Daoy (cell line): ENCODE results near the gene ZBTB44. TPM values are rescaled to one million over a fixed set of nuclear protein-coding genes. Genes with fewer than 3 reads are reported as not detected.
"Not testable (repeated sequence)": the region's sequence is repeated elsewhere in the genome, so short reads cannot be mapped to it uniquely, and the experiment has no call there.

Experiments used
- DNase-seq: peaks from one replicate; pipeline ENCODE4 v3.0.0-alpha.2; 2015; ENCODE audit warnings: low read depth
- total RNA-seq: library from RNA; depleted of rRNA; stranded (reverse); fragments of >200 nt; shearing (Covaris generic); gene quantifications from 2 replicates; pipeline ENCODE4 v1.2.3, GENCODE V29; 2014; rRNA removed

The ZBTB44 gene, protein sequence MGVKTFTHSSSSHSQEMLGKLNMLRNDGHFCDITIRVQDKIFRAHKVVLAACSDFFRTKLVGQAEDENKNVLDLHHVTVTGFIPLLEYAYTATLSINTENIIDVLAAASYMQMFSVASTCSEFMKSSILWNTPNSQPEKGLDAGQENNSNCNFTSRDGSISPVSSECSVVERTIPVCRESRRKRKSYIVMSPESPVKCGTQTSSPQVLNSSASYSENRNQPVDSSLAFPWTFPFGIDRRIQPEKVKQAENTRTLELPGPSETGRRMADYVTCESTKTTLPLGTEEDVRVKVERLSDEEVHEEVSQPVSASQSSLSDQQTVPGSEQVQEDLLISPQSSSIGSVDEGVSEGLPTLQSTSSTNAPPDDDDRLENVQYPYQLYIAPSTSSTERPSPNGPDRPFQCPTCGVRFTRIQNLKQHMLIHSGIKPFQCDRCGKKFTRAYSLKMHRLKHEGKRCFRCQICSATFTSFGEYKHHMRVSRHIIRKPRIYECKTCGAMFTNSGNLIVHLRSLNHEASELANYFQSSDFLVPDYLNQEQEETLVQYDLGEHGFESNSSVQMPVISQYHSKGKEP
- 17.4 and 19.8 TPM in 2 replicates for total RNA-seq

DNA sequence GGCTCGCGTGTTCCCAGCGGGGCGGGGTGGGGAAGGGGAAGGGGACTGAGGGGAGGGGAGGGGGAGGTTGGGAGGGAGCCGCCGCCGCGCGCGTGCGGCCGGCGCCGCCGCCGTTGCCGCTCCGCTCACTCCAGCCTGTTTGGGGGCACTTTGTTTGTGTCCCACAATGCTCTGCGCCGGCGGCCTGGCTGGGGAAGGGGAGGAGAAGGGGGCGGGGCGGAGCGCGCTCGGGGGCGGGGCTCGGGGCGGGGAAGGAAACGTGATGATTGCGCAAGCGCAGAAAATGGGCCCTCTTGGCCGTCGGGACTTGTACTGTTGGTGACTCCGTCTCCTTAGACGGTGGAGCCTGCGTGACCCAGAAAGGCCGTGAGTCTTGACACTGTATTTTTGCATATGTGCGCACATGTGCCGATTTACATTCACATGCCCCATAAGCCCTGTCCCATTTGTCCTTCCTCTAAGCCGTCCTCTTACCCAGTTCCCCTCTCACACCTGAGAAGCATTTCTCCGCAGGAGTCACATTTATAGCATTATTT is at the start of gene ZBTB44:
Gene ZBTB44 (minus strand): TSS at position 168 of the 536 bp plus-strand sequence. CDS start 53,044 bp downstream, outside the sequence.
- DNase-seq = peak; percentile 90

GRCh38 chr11:130359419-130359818 is 44.7 kb upstream of the ZBTB44 start:
- no peak for DNase-seq

DNA sequence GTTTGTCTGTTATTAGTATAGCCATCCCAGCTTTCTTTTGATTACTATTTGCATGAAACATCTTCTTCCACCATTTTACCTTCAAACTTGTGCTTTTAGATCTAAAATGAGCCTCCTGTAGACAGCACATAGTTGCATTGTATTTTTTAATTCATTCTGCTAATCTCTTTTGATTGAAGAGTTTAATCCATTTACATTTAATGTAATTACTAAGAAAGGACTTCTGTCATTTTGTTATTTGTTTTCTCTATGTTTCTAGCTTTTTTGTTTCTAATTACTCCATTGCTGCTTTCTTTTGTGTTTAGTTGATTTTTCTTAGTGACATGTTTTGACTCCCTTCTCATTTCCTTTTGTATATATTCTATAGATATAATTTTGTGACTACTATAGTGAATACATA is 43.7 kb upstream of the ZBTB44 start:
- DNase-seq = no peak

DNA sequence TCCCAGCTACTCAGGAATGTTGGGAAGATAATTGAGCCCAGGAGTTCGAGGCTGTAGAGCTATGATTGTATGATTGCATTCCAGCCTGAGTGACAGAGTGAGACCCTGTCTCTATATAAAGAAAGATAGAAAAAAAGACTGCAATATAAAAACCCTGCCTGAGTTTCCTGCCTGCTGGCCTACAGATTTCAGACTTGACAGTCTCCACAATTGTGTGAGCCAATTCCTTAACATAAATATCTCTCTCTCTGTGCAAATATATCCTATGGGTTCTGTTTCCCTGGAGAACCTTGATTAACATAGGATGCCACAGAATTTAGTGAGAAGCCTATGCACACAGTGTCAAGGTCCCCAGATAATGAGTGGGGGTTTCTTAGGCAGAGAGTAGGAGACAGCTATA is 32.5 kb upstream of the ZBTB44 start:
- no peak for DNase-seq

DNA sequence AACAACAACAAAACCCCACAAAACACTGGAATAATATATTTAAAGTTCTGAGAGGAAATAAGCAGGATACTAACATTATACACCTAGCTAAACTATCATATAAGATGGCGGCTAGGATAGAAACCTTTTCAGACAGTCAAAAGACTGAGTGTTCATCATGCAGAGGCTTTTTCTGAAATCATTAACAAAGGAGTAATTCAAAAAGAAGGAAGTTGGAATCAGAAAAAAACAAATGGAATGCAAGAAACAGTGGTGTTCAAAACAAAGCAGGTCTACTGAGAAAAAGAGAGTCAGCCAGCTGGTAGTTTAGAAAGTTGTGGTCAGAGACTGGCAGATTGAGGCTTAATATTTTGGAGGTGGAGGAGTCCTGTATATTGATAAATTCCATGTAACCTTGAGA is 30.1 kb upstream of the ZBTB44 start:
- DNase-seq = no peak

GRCh38 chr11:130340671-130341319 is 26.1 kb upstream of the ZBTB44 start:
- no peak for DNase-seq

DNA sequence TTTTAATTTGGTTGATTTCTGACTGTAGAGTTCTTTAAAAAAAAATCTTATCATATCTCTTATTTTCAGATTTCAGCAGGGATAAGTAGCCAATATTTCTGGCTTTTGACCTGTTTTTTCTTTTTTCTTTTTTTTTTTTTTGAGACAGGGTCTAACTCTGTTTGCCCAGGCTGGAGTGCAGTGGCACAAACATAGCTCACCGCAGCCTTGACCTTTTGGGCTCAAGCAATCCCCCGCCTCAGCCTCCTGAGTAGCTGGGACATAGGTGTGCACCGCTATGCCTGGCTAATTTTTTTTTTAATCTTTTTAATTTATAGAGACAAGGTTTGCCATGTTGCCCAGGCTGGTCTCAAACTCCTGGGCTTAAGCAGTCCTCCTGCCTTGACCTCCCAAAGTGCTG is 23.9 kb upstream of the ZBTB44 start:
- no peak for DNase-seq

DNA sequence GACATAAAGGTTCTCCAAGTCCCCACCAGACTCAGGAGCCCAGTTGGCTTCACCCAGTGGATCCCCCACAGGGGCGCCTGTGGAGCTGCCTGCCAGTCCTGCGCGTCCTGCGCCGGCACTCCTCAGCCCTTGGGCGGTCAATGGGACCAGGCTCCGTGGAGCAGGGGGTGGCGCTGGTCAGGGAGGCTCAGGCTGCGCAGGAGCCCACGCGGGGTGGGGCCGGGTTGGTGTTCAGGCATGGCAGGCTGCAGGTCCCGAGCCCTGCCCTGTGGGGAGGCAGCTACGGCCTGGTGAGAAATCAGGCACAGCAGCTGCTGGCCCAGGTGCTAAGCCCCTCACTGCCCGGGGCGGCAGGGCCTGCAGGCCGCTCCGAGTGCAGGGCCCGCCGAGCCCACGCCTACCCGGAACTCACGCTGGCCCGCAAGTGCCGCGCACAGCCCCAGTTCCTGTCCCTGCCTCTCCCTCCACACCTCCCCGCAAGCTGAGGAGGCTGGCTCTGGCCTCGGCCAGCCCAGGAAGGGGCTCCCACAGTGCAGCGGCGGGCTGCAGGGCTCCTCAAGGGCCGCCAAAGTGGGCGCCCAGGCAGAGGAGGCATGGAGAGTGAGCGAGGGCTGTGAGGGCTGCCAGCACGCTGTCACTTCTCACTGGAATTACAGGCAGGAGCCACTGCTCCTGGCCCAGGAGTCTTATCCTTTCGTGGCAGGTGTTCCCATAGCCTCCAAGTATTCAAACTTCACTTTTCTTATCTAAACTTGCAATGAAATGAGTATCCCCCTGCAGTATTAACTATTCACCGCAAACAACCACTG is 22.8 kb upstream of the ZBTB44 start:
- no peak for DNase-seq

GRCh38 chr11:130331397-130331796 is 16.7 kb upstream of the ZBTB44 start:
- not testable (repeated sequence) for DNase-seq

DNA sequence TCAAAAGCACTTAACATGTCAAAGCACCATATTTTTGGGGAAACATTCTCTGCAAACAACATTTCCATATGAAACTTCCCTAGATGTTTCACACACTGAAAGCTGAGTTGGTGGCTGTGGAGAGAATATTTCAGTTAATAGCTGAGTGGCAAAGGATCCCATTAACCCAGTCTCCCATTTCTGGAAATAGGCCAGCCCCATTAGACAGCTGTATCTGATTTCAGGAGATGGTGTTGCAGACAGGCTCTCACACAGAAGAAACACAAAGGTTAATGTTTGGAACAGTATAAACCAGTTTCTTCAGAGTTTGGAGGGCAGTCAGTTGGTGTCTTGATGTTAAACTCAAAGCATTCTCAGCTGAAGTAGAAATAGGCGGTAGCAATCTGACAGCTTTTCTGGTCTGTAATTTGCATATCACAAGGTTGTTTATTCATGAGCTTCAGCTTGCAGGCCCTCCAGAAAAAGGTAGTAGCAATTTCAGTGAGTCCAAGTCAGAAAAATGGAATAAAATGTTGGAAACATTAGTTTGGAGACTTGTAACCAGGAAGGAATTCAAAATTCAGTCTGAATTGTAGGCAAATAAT is 15.5 kb upstream of the ZBTB44 start:
- DNase-seq = no peak

DNA sequence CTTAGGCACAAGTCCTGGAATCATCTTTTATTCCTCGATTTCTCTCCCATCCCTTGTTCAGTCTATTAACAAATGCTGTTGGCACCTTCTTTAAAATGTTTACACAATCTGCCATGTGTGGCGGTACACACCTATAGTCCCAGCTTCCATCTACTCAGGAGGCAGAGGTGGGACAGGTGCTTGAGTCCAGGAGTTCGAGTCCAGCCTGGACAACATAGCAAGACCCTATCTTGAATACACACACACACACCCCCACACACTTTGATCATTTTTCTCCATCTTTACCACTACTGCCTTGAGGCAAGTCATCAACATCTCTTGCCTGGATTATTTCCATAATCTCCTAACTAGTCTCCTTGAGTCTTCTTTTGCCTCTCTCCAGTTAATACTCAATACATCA is 13.7 kb upstream of the ZBTB44 start:
- DNase-seq = no peak

GRCh38 chr11:130327716-130328115 is 13.0 kb upstream of the ZBTB44 start:
- no peak for DNase-seq

- no peak for DNase-seq
Observed at GRCh38 chr11:130325691-130326090, 11.0 kb upstream of the ZBTB44 start.

DNA sequence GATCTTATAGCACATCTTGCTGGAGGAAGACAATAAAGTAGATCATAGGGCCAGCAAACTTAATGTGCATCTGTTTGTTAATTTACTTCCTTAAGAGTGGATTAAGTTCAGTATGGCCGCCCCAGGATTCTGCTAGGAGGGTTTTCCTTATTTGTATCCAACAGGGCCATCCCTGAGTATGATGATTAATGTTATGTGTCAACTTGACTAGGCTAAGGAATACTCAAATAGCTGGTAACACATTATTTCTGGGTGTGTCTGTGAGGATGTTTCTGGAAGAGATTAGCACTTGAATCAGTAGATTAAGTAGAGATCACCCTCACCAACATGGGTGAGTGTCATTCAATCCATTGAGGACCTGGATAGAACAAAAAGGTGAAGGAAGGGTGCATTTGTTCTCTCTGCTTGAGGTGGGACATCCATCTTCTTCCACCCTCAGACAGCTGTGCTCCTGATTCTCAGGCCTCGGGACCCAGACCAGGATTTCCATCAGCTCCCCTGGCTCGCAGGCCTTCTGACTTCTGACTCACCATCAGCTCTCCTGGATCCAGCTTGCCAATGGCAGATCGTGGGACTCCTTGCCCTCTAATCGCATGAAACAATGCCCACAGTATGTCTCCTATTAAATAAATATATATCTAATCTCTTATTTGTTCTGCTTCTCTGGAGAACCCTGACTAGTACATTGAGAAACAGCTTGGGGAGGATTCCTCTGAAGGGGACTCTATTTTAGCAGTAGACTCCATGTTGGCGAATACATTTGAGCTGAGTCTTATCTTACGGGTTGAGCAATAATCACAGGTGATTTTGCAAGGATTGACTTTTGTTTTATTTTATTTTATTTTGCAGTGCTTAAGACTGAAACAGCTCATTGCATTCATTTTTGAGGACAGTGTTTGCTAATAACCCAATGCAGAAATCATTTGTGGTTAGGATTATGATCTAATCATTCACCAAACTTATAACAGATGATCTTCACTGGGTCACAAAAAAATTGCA is 9.0 kb upstream of the ZBTB44 start:
- no peak for DNase-seq

GRCh38 chr11:130322126-130322525 is 7.4 kb upstream of the ZBTB44 start:
- no peak for DNase-seq

DNA sequence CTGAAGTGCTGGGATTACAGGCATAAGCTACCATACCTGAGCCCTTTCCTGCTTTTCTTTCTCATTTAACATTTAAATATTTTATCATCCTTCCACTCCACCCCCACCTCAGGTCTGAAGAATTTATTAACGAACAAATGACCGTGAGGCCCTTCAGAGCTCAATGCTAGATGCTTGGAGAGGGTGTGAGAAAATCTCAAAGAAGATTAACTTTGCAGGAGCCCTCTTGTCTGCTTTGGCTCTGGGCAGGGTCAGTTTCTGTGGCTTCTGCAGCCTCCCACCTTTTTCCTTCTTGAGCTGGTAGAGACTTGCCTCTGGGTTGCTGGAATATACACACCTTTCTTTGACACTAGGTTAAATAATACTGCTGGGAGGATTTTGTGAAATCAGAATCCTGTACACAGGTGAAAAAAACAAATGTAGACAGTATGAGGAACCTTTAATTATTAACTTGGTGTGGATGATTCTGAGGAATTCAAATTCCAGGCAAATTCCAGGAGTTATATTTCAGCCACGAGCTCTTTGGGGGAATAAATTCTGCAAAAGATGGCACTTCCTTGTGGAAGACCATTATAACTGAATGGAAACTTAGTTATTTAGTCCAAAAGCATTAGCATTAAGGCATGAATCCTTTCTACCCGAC is 3.4 kb upstream of the ZBTB44 start:
- DNase-seq = no peak

DNA sequence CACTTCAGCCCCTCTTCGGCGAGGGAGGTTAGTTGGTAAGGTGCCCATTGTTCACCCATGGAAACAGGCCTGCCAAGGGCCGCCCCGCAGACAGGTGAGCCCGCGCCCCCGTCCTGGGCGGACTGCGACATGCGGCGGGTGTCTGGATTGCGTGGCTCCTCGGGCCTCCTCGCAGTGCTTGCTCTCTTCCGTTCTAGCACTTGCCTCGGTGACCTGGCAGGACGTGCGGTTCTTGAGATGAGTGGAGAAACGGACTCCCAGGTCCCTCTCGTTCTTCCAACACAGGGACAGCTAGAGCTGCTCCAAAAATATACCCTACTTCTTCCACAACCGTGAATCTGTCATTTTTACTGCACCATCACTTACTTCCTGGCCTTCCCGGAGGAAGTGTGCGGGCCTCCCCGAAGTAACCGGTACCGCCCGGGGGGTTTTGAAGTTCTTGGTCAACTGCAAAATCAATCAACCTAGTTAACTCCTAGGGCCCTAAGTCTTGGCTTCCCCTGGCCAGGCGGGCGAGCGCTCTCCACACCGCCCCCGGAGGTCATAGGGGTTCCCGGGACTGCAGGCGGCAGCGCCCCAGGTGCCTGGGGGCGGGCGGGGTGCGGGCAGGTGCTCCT is 745 bp upstream of the ZBTB44 start:
- DNase-seq = no peak

DNA sequence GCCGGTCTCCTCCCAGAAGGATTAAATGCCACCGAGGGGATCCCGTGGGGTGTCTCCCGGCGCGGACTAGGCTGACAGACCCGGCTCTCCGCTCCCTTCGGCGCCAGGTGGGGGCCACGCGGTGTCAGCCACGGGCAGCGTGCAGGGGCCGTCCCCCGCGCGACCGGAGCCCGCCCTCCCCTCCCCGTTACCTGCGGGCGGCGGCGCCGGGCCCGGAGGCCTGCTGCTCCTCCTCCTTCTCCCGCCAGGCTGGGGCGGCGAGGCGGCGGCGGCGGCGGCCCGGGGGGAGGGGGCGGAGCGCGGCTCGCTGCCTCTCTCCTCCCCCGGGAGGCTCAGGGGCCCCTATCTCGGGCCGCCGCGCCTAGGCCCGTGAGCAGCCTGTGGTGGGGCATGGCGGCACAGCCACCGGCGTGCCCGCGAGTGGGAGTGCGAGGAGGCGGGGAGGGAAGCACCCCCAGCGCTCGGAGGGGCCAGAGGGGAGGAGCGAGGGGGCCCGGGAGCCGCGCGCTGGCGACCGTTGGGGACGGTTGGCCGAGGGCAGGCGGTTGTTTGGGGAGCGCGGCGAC is 450 bp downstream of the ZBTB44 start:
- peak; percentile 71 for DNase-seq
